Iris pigment epithelial cell (primary cell): ENCODE results near the gene COX4I2.
"Not testable (repeated sequence)": the region's sequence is repeated elsewhere in the genome, so short reads cannot be mapped to it uniquely, and the experiment has no call there.

Experiments used
- DNase-seq: peaks from one replicate; pipeline ENCODE4 v3.0.0-alpha.2; 2011; ENCODE audit warnings: low read depth

The COX4I2 gene

GRCh38 chr20:31654534-31654933 is 16.8 kb downstream of the COX4I2 start:
- DNase-seq = no peak

GRCh38 chr20:31661625-31662371 is 24.1 kb downstream of the COX4I2 start:
- peak; percentile 67 for DNase-seq

- no peak for DNase-seq
Measured at GRCh38 chr20:31662372-31662854, 24.7 kb downstream of the COX4I2 start.

- DNase-seq = no peak
Measured at GRCh38 chr20:31663524-31663837, 25.8 kb downstream of the COX4I2 start.

- DNase-seq = no peak
Measured at GRCh38 chr20:31663838-31664695, 26.4 kb downstream of the COX4I2 start.

- DNase-seq = no peak
Measured at GRCh38 chr20:31664696-31665354, 27.1 kb downstream of the COX4I2 start.

- DNase-seq = no peak
Measured at GRCh38 chr20:31665753-31666152, 28.0 kb downstream of the COX4I2 start.

- DNase-seq = no peak
Measured at GRCh38 chr20:31666258-31667042, 28.7 kb downstream of the COX4I2 start.

- no peak for DNase-seq
Measured at GRCh38 chr20:31667315-31668285, 29.9 kb downstream of the COX4I2 start.

GRCh38 chr20:31668944-31669343 is 31.2 kb downstream of the COX4I2 start:
- not testable (repeated sequence) for DNase-seq

- DNase-seq = no peak
Measured at GRCh38 chr20:31669876-31670275, 32.2 kb downstream of the COX4I2 start.

- no peak for DNase-seq
Measured at GRCh38 chr20:31670371-31671228, 32.9 kb downstream of the COX4I2 start.

- DNase-seq = no peak
Measured at GRCh38 chr20:31671324-31671723, 33.6 kb downstream of the COX4I2 start.

- no peak for DNase-seq
Measured at GRCh38 chr20:31673435-31673834, 35.7 kb downstream of the COX4I2 start.

- DNase-seq = no peak
Measured at GRCh38 chr20:31673943-31674463, 36.3 kb downstream of the COX4I2 start.

GRCh38 chr20:31674895-31675827 is 37.4 kb downstream of the COX4I2 start:
- peak; percentile 81 for DNase-seq

- peak; percentile 60 for DNase-seq
Measured at GRCh38 chr20:31675828-31676608, 38.3 kb downstream of the COX4I2 start.

GRCh38 chr20:31676609-31676989 is 38.9 kb downstream of the COX4I2 start:
- DNase-seq = no peak
